ENCODE measurements around the gene RXFP4.
"Not testable (repeated sequence)": the region's sequence is repeated elsewhere in the genome, so short reads cannot be mapped to it uniquely, and the experiment has no call there.

The RXFP4 gene

GRCh38 chr1:155940993-155941844, at the start of gene RXFP4:
RXFP4 (plus strand) TSS chr1:155941638; CDS start chr1:155941710, 72 bp downstream.
- no peak for DNase-seq (ENCODE audit: low read depth)

GRCh38 chr1:155892796-155893195, 48.6 kb upstream of the RXFP4 start:
- no peak for DNase-seq (ENCODE audit: low read depth)

- peak; percentile 70 for DNase-seq (ENCODE audit: low read depth)
Measured at GRCh38 chr1:155893389-155894142, 47.9 kb upstream of the RXFP4 start.

DNA sequence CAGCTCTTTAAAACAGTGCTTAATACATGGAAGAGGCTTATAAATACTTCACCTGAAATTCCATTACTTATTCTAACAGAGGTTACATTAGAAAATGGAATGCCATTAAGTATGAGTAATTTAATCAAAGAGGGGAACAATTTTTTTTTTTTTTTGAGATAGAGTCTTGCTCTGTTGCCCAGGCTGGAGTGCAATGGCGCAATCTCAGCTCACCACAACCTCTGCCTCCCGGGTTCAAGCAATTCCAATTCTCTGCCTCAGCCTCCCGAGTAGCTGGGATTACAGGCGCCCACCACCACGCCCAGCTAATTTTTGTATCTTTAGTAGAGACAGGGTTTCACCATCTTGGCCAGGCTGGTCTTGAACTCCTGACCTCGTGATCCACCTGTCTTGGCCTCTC, 45.8 kb upstream of the RXFP4 start:
- not testable (repeated sequence) for DNase-seq (ENCODE audit: low read depth)

DNA sequence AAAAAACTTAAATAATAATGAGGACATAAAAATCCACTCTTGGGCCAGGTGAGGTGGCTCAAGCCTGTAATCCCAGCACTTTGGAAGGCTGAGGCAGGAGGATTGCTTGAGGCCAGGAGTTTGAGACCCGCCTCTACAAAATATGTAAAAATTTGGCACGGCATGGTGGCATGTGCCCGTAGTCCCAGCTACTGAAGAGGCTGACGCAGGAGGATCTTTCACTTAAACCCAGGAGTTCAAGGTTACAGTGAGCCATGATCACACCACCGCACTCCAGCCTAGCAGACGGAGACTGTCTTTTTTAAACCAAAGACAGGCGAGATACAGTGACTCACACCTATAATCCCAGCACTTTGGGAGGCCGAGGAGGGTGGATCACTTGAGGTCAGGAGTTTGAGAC, 45.0 kb upstream of the RXFP4 start:
- DNase-seq (ENCODE audit: low read depth): not testable (repeated sequence)

- no peak for DNase-seq (ENCODE audit: low read depth)
Measured at GRCh38 chr1:155897746-155898145, 43.7 kb upstream of the RXFP4 start.

DNA sequence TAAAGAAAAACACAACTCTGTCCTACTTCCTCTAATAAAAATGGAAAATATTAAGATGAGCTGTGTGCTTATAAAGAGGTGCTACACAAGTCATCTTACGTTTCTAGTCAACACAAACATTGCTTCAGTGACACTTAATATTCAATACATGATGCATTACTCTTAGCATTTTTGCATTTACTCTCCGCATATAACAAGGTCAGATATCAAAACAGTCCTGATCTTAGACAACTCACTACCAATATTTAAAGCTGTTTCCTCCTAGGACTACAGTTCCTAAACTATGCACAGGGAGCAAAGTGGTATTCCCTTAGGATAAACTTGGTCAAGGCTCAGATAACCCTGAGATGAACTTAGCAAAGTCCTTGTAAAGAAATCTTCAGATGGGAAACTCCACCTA, 42.5 kb upstream of the RXFP4 start:
- no peak for DNase-seq (ENCODE audit: low read depth)

DNA sequence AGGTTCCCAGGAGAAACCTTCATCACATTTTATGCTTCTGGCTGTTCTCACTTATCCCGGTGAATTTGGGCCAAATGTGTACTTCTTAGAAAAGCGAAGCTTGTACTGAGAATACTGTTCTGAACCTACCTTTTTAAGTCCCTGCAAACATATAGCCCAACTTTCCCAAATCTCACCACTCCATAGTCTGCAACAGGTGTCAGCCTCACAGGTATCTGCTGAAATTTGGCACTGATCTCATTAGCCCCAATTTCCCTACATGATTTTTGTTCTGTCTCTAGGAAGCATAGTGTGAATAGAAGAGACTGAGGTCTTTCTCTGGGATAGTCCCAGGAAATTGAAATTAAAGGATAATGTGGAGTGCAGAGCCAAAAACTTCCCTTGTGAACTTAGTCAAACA, 41.8 kb upstream of the RXFP4 start:
- no peak for DNase-seq (ENCODE audit: low read depth)

- DNase-seq (ENCODE audit: low read depth): no peak
Measured at GRCh38 chr1:155900161-155900560, 41.3 kb upstream of the RXFP4 start.

GRCh38 chr1:155904261-155904660, 37.2 kb upstream of the RXFP4 start:
- no peak for DNase-seq (ENCODE audit: low read depth)

- DNase-seq (ENCODE audit: low read depth): no peak
Measured at GRCh38 chr1:155909894-155910293, 31.5 kb upstream of the RXFP4 start.

DNA sequence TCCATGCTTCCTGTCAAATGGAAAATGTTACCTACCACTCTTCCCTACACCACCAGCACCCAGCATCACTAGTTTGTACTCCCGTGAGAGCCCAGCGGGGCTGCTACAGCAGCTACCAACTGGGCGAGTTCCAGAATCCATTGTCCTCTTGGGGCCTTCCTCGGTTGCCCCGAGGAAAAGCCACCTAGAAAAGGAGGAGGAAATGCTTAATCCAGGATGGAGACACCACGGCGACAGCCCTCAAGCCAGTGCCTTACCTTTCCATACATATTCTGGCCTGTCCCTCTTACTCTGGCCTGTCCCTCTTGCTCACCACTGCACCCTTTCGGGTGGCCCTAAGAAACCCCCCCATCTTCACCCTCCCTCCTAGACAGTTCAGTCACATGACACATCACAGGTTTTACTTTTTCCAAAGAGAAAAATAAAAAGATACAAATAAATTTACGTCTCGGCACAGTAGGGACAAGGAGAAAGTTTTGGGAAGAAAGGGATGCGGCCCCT, 30.8 kb upstream of the RXFP4 start:
- no peak for DNase-seq (ENCODE audit: low read depth)

- DNase-seq (ENCODE audit: low read depth): peak; percentile 62
Measured at GRCh38 chr1:155911156-155912055, 30.0 kb upstream of the RXFP4 start, which contains the start of gene RIT1. RIT1 (minus strand) TSS chr1:155911349; CDS start chr1:155910761, 588 bp downstream.

GRCh38 chr1:155912056-155912536, 29.3 kb upstream of the RXFP4 start:
- no peak for DNase-seq (ENCODE audit: low read depth)

GRCh38 chr1:155913969-155914757, 27.3 kb upstream of the RXFP4 start:
- no peak for DNase-seq (ENCODE audit: low read depth)

DNA sequence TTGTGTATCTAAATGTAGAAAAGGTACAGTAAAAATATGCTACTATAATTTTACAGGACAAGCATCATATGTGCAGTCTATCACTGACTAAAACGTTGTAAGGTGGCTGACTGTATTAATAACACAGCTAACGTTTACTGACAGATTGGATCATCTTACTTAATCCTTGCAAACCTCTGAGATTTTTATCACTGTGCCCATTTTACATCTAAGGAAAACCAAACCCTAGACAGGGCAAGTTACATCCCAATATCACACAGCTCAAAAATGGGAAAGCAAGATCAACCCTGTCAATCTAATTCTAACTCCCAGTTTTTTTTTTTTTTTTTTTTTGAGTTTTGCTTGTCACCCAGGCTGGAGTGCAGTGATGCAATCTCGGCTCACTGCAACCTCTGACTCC, 22.8 kb upstream of the RXFP4 start:
- no peak for DNase-seq (ENCODE audit: low read depth)

DNA sequence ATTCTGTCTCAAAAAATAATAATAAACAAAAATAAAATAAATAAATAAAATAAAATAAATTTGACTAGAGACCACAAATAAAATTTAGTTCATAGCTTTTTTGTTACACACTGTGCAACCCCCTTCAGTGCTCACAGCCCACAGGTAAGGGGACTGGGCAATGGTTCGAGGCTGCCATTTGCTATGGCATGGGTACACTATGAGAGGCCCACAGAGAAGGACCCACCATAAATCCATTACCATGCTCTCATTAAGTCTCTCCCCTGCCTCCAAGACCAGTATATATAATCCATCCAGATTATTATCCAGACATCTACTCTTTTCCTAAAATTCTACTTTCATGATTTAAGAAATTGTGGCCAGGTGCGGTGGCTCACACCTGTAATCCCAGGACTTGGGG, 21.6 kb upstream of the RXFP4 start:
- no peak for DNase-seq (ENCODE audit: low read depth)

DNA sequence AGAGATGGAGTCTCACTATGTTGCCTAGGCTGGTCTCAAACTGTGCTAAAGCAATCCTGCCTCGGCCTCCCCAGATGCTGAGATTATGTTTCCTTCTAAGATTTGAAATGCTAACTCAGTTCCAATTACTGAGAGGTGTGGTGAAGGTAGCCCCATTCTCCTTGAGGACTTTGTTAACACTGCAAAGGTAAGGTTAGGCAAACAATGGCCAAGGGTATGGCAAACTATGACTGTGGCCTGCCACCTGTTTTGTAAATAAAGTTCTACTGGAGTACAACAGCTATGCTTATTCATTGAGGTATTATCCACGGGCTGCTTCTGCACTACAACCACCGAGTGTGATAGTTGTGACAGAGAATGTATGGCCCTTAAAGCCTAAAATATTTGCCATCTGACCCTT, 20.7 kb upstream of the RXFP4 start:
- no peak for DNase-seq (ENCODE audit: low read depth)

DNA sequence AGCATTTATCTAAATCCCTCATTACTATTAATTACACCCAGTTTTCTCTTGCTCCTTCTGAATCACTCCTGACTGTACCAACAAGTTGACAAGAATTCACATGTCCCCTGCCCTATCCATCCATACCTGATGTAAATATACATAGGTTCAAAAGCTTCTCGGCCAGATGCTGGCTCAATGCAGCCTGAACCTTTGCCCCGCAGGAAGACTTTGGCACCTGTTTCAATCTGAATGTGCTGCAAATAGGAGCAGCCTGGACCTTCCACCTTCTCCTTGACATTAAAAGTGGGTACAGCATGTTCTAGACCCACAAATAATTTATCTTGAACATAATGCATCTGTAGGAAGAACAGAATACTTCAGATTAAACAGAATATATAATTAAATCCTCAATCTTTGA, 15.9 kb upstream of the RXFP4 start:
- DNase-seq (ENCODE audit: low read depth): no peak

DNA sequence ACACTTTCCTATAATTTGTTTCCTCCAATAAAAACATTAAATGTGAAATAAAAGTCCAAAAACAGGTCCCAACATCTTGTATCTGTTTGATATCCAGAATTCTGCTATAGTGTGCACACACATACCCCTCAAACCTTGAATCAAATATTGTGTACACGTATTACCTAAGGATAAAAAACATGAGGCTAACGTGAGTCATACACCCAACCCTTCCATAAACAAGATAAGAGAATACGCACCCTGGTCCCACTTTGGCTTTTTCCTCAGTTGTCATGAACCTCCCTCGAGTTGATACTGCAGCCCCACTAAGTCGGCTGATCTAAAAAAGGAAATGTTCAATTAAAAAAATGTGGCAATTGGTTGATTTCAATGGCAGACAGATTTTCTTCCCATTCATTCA, 12.4 kb upstream of the RXFP4 start:
- no peak for DNase-seq (ENCODE audit: low read depth)

DNA sequence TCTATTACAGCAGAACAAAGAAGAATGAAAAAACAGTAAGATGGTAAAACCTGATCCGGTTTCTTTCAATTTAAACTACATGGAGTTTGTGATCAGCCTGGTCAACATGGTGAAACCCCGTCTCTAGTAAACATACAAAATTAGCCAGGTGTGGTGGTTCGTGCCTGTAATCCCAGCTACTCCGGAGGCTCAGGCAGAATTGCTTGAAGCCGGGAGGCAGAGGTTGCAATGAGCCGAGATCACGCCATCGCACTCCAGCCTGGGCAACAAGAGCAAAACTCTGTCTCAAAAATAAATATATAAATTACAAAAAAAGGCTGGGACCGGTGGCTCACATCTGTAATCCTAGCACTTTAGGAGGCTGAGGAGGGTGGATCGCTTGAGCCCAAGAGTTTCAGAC, 10.7 kb upstream of the RXFP4 start:
- not testable (repeated sequence) for DNase-seq (ENCODE audit: low read depth)
